ENCODE results near the gene WIZ. TPM values are rescaled to one million over a fixed set of nuclear protein-coding genes. Genes with fewer than 3 reads are reported as not detected.

The WIZ gene
- total and polyA plus RNA-seq, 2 experiments from 2014 or later = 8.9 to 39.5 TPM

GRCh38 chr19:15422296-15423075 is 27.3 kb downstream of the WIZ start:
- H3K4me3 Mint-ChIP-seq = no peak overlapping the region
- Histone ChIP-seq H3K27me3 (ENCODE audit: insufficient read depth) (no peaks in the 10 kb centered on the region), H3K9me2 (ENCODE audit: insufficient read depth) (no peaks in the 10 kb centered on the region), H3K36me3 (ENCODE audit: insufficient read depth) (no peaks in the 10 kb centered on the region), H4K20me1 (replicated peaks; ENCODE audit: insufficient read depth) (peaks cover 8% of the 10 kb centered on the region), H3K27ac (ENCODE audit: low read depth) (no peak overlapping the region), H3K4me3 (no peak overlapping the region), H3F3A (replicated peaks; ENCODE audit: low read depth) (peaks cover 14% of the 10 kb centered on the region), H3K79me2 (replicated peaks; ENCODE audit: insufficient read depth) (peaks cover 11% of the 10 kb centered on the region), H3K4me1 (ENCODE audit: insufficient read depth) (peaks cover 4% of the 10 kb centered on the region; the same call in 1 of the 2 replicates), H3K4me2 (no peak overlapping the region), H2AFZ (no peak overlapping the region)
- H3K36me3 Mint-ChIP-seq (ENCODE audit: low read depth) = peaks cover 36% of the 10 kb centered on the region
- ATAC-seq (no peak), DNase-seq (ENCODE audit: low spot score) (no peak)
- H3K9me3 Mint-ChIP-seq = no peaks in the 10 kb centered on the region; the same call in 2 of the 3 replicates
- peaks cover 11% of the 10 kb centered on the region for H3K27me3 Mint-ChIP-seq (ENCODE audit: insufficient read depth, low read depth, poor library complexity)
- peaks cover 5% of the 10 kb centered on the region for H3K4me1 Mint-ChIP-seq
- H3K27ac Mint-ChIP-seq = no peak overlapping the region
- no peak for TF ChIP-seq EZH2 (IDR thresholded peaks at IDR 0.05; ENCODE audit: low read depth, unreplicated experiment)
- TF ChIP-seq STAT1 (IDR thresholded peaks at IDR 0.05; ENCODE audit: unreplicated experiment) = no peak
- TF ChIP-seq NANOG (IDR thresholded peaks at IDR 0.05; ENCODE audit: borderline replicate concordance) = no peak
- no peak for TF ChIP-seq POLR2AphosphoS5 (IDR thresholded peaks at IDR 0.05; ENCODE audit: low read depth)
- TF ChIP-seq CTCF (conservative IDR thresholded peaks at IDR 0.05; ENCODE audit: low read depth in 2 of 2) = no peak; a peak in 1 of 4 replicates
- no peak for TF ChIP-seq ETS1 (IDR thresholded peaks at IDR 0.05)
- TF ChIP-seq REST (IDR thresholded peaks at IDR 0.05; ENCODE audit: unreplicated experiment) = no peak
- no peak for TF ChIP-seq ZNF331 (CRISPR knock-in tag; IDR thresholded peaks at IDR 0.05; ENCODE audit: low read depth)
- TF ChIP-seq EZH2phosphoT487 (IDR thresholded peaks at IDR 0.05; ENCODE audit: unreplicated experiment) = no peak
- TF ChIP-seq CREB1 (CRISPR knock-in tag; IDR thresholded peaks at IDR 0.05; ENCODE audit: low read depth) = no peak
